RCC 7860 (cell line): ENCODE data around the gene SERPINH1.
A peak's percentile ranks its signal among the peaks of the same experiment; 100 is the strongest.
"Not testable (repeated sequence)": the region's sequence is repeated elsewhere in the genome, so short reads cannot be mapped to it uniquely, and the experiment has no call there.

Experiments
- DNase-seq: peaks from one replicate; pipeline ENCODE4 v3.0.0-alpha.2; 2015; ENCODE audit warnings: low spot score
- FAIRE-seq: peaks from 2 replicates; lab custom pipeline; 2012; peaks lifted over from hg19 to GRCh38; lab: Jason Lieb, UNC

Gene SERPINH1

DNA sequence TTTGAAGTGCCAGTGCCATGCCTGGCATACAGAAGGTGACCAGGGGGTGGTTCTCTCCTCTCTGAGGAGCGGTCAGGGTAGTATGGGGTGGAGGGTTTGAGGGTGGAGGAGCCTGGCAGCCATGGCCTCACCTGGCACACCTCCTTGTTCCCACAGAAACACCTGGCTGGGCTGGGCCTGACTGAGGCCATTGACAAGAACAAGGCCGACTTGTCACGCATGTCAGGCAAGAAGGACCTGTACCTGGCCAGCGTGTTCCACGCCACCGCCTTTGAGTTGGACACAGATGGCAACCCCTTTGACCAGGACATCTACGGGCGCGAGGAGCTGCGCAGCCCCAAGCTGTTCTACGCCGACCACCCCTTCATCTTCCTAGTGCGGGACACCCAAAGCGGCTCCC lies 9.6 kb downstream of the SERPINH1 start:
- no peak for FAIRE-seq
- no peak for DNase-seq

GRCh38 chr11:75572744-75573143 lies 10.7 kb downstream of the SERPINH1 start:
- no peak for FAIRE-seq

DNA sequence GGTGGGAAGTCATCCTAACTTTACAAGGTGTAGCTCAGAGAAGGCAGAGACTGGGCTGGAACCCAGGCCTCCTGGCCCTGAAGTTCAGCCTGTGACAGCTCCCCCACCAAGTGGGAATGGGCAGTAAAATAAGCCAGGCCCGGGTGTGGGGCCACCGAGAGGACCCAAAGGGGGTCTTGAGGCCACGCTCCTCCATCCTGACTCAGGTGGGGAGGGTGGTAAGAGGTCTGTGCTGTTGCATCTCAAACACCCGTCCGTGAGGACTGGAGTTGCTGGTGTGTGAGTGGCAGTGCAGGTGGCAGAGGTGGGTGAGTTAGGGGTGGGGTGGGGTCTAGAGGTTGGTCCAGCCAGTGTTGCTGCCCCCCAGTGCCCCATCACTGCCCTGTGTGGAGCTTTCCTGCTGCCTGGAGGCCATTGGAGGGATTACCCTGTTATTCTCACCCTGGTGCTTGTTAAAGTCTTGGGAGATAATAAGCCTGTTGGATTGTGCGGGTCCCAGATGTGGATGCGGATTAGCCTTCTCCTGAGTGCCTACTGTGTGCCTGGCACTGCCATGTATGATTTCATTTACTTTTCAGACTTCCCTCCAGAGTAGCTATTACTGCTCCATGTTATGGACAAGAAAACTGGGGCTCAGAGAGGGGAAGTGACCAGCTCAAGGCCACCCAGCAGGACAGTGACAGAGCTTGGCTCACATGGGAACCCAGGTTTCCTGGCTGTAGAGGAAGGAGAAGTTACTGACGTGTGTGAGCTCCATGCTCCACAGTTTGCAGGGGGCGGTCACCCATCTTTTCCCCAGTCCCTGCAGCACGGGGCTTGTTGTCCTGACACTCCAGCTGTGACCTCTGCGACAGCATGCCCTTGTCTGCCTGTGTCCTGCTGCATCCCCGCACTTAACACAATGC lies 12.9 kb downstream of the SERPINH1 start:
- DNase-seq, result no peak
- FAIRE-seq, result no peak

More at GRCh38 chr11:75572744-75573143, 10.7 kb downstream of the SERPINH1 start:
- no peak for DNase-seq

- DNase-seq, result no peak
- no peak for FAIRE-seq
Measured at GRCh38 chr11:75576017-75576416, 14.0 kb downstream of the SERPINH1 start.

GRCh38 chr11:75576499-75576918 lies 14.5 kb downstream of the SERPINH1 start:
- DNase-seq, result peak; percentile 46
- no peak for FAIRE-seq

GRCh38 chr11:75577207-75577606 lies 15.2 kb downstream of the SERPINH1 start:
- no peak for DNase-seq

GRCh38 chr11:75578977-75579376 lies 16.9 kb downstream of the SERPINH1 start:
- FAIRE-seq (no peak), DNase-seq (no peak)

More at GRCh38 chr11:75577207-75577606, 15.2 kb downstream of the SERPINH1 start:
- FAIRE-seq, result no peak

DNA sequence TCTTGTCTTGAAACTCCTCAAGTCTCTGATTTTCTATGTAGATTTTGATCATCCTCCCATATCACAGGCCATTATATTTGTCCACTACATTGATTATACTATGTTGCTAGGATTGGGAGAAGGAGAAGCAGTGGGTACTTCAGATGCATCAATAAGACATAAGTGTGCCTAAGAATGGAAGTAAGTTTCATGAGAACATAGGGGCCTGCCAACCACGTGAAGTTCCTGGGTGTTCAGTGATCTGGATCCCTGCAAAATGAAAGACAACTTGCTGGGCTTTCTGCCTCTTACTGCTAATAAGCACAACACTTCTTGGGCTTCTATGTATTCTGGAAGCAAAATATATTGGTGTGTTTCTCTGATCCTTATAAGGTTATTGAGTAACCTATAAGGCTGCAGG lies 17.8 kb downstream of the SERPINH1 start:
- DNase-seq (no peak), FAIRE-seq (no peak)

DNA sequence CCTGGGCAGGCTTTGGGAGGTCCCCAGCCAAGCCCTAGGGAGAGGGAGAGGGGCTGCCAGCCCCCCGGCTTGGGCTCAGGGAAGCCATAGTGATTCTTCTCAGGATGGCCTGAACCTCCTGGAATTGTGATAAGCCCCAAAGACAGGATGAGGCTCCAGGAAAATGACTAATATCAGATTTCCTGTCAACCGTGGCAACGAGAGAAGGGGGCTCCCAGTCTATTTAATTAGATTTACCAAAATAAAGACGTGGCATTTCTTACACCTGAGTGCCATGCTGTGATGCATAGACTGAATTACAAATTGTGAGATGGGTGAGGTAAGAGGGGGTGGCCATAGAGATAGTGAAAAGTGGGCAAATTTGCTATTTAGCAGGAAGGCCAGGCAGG lies 20.4 kb downstream of the SERPINH1 start:
- no peak for FAIRE-seq

DNA sequence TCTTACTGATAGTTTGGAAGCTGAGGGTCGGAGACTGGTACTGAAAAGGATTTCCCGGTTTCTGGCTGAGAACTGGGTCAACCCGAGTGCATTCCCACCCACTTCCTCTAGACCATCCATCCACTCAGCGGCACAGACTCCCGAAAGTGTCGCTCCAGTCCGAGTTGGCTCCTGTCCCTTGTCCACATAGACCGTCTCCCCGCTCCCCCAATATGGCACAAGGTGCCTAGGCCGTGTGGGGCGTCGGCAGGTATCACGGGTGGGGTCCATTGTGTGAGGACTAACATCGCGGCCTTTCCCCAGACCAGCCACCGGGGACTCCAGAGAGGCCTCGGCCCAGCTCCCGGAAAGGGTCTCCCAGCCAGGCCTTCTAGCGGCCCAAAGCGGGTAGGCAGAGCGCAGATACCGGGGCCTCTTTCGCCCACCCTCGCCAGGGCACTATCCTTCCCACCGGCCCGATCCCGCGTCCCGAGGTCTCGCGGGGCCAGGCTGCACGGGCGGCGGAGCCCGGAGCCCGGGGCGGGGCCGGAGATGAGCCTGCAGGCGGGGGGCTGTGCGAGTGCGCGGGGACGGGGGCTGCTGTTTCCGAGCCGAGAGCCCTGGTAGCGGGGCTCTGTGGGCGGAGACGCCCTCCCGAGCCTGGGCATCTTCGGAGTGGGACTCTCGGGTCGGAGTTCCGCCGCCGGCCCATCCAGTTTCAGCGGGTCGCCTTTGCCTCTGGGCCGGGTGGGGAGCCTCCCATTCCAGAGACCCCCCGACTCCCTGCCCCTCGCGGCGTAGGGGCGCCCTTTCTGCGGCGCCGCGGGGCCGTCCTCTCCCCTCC lies 21.1 kb downstream of the SERPINH1 start:
- no peak for DNase-seq

More for the DNA sequence above, 20.4 kb downstream of the SERPINH1 start:
- DNase-seq, result no peak

GRCh38 chr11:75583718-75584658 lies 21.9 kb downstream of the SERPINH1 start:
- DNase-seq, result no peak
- FAIRE-seq, result no peak

More for the DNA sequence above, 21.1 kb downstream of the SERPINH1 start:
- no peak for FAIRE-seq

DNA sequence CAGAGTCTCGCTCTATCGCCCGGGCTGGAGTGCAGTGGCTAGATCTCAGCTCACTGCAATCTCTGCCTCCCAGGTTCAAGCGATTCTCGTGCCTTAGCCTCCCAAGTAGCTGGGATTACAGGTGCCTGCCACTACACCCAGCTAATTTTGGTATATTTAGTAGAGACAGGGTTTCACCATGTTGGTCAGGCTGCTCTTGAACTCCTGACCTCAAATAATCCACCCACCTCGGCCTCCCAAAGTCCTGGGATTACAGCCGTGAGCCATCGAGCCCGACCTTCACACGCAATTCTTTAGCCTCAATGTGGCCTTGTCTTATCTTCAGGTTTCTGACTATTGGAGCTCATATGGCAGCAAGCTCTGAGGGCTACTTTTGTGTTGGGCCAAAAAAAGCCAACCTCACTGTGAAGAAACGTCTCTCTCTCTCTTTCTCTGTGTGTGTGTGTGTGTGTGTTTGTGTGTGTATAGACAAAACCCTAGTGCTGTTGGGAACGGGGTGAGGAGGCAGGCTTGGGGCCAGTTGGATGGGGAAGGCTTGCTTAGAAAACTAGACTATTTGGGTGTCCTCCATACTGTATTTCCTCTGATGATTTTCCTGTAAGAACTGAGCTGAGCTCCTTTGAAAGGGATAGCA lies 22.7 kb downstream of the SERPINH1 start:
- not testable (repeated sequence) for FAIRE-seq, DNase-seq

DNA sequence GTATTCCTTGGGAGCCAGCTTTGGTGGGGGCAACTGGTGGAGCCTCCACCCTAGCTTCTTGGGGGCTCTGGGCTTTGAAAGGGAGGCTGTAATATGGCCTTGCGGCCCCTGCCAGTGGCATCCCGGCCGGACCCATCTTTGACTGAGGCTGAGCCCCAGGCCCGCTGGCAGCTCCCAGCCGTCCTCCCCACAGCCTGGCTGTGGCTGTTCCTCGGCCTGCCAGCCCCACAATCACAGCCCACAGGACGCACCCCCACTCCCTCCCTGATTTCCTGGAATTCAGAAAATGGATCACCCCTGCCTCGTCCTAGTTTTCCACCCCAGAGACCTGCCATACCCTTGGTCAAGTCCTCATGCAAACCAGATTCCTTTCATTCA lies 23.2 kb downstream of the SERPINH1 start:
- FAIRE-seq (no peak), DNase-seq (no peak)

GRCh38 chr11:75586395-75586794 lies 24.3 kb downstream of the SERPINH1 start:
- DNase-seq (no peak), FAIRE-seq (no peak)

GRCh38 chr11:75588051-75588481 lies 26.0 kb downstream of the SERPINH1 start:
- DNase-seq (no peak), FAIRE-seq (no peak)

DNA sequence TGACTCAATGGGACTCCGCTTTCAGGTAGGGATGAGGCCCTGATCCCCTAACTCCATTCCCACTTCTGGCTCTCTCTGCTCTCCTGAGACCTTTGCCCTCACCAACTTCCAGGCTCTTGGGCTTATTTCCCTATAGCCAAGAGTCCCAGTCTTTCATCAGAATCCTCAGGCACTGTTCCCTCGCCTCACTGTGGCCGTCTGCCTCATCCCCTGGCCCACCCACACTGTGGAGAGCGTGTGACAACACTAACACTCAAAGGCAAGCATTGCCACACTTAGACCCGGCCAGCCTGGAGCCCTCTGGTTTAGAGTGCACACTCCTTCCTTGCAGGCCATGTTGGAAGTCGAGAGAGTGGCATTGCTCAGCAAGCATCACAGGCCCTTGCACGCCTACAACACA lies 27.0 kb downstream of the SERPINH1 start:
- no peak for DNase-seq
- no peak for FAIRE-seq

GRCh38 chr11:75589933-75590332 lies 27.9 kb downstream of the SERPINH1 start:
- FAIRE-seq, result no peak
- no peak for DNase-seq

- DNase-seq (no peak), FAIRE-seq (no peak)
Measured at GRCh38 chr11:75591371-75591770, 29.3 kb downstream of the SERPINH1 start.

DNA sequence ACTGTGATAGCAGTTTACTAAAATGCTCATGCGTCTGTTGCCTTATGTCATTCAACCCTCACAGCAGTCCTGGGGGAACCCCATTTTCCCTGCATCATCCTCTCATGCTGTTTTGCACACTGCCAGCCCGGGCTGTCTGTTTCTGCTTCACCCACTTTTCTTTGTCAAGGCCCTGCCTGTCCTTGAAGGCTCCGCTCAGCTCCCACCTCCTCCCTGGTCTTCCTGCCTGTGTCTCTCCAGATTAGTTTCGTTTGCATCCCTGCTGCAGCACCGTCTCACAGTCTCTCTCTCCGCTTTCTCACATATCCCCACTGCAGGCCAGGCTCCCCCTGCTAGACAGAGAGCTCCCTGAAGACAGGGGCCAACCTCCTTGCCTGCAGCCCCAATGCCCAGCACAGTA lies 29.9 kb downstream of the SERPINH1 start:
- FAIRE-seq (no peak), DNase-seq (no peak)

DNA sequence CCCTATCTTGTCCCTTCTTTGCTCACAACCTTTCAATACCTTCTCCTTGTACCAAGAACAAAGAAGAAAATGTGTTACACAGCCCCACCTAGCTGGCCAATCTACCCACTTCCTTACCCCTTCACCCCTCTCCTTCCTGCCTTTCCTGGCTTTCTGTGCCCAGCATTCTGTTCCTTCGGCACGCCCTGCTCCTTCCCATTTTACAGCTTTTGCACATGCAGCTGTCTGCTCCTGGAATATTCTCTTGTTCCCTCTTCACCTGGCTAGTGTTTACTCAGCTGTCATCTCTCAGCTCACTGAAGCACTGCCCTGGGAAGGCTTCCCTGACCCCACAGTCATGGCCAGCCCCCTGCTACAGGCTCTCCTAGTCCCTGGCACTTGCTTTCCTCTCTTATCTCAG lies 30.7 kb downstream of the SERPINH1 start:
- no peak for DNase-seq
- FAIRE-seq, result no peak
